GOT3 (cell line): ENCODE measurements around the gene COL15A1.
"Not testable (repeated sequence)": the region's sequence is repeated elsewhere in the genome, so short reads cannot be mapped to it uniquely, and the experiment has no call there.

Source experiments
- DNase-seq: peaks from one replicate; lab custom pipeline; 2025; ENCODE audit warnings: mixed read lengths; lab: John Stamatoyannopoulos, UW

Gene COL15A1

DNA sequence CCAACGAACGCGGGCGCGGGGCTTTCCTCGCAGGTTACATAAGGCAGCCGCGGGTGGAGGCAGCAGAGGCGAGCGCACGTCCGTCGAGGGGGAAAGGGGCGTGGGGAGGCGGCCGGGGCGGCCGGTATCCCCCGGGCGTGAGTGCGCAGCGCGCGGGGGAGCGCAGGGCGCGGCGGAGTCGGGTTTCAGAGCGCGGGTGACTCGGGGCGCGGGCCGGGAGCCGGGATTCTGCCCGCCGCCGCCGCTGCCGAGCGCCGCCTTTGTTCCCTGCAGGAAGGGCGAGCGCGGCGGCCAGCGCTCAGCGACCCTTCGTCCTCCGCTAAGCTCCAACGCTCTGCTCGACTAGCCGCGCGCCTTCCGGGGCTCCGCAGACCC is at the start of gene COL15A1:
COL15A1 (plus strand) TSS at position 226 of the 375 bp plus-strand sequence. CDS start 155 bp downstream, outside the sequence.
- no peak for DNase-seq

- no peak for DNase-seq
Measured at GRCh38 chr9:98894171-98894570, 49.5 kb upstream of the COL15A1 start.

DNA sequence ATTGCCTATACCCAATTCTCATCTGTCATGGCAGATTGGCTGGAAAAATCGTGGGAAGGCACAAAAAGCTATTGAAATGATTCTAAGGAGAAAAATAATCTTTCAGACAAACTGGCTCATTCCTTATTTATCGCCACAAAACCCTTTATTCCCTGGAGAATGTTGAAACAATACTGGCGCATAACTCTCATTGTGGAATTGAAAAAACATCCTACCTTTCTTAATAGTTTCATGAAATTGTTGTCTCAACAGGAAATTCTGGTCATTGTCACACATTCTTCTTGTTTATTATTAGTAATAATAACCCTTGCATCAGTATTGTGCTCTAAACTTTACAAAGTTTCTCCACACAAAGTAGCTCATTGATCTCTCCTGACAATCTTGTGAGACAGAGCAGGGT is 48.9 kb upstream of the COL15A1 start:
- DNase-seq, result no peak

- no peak for DNase-seq
Measured at GRCh38 chr9:98896632-98897031, 47.1 kb upstream of the COL15A1 start.

DNA sequence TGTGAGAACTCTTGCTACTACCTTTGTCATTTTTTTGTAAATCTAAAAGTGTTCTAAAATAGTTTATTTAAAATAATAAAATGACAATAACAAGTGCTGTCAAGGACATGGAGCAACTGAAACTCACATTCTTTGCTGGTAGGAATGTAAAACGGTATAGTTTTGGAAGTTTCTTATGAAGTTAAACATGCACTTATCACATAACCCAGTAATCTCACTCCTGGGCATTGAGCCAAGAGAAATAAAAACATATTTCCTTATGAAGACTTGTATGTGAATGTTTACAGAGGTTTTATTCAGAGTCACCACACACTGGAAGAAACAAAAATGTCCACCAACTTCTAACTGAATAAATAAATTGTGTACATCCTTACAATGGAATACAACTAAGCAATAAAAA is 46.0 kb upstream of the COL15A1 start:
- DNase-seq, result no peak

DNA sequence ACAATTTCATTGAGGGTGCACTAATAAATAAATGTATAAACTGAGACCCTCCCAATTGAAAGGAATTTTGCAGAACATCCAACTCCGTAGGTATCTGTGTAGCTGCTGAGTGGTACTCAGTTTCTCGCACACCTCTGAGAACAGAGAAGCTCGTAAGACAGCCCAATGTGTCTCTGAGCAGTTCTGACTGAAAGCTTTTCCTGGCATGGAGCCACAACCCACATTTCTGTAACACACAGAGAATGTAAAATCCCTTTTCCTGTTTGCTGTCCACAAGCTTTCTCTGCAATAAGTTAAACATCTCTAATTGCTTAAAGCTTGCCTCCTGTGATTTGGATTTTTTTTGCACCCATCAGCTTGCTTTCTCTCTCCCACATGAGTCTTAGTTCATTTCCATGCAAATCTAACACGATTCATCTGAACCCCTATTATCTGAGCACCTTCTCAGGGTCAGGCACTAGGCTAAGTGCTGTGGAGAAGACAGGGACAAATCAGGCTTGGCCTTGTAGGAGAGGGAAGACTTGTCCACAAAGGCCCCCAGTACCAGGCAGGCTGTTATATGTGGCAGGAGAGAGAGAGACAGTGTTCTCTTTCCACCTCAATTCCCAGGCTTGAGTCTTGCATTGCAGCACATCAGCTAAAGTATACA is 44.2 kb upstream of the COL15A1 start:
- no peak for DNase-seq

GRCh38 chr9:98900244-98900643 is 43.5 kb upstream of the COL15A1 start:
- no peak for DNase-seq

DNA sequence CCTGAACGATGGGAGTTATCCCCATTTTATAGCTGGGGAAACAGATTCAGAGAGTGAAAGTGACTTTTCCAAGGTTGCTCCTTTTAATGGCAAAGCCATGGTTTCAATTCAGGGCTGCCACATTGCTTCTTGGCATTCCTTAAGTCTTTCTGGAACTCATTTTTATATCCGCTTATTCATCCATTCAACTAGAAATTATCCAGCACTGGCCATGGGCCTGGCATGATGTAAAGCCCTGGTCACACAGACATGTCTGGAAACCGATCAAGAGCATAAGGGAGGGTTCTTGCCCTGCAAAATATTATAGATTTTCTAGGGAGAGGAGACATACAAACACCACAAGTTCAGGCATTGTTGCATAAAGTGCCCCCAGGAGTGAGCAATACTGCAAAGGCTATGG is 43.0 kb upstream of the COL15A1 start:
- no peak for DNase-seq

GRCh38 chr9:98901843-98902242 is 41.9 kb upstream of the COL15A1 start:
- not testable (repeated sequence) for DNase-seq

GRCh38 chr9:98902516-98902915 is 41.2 kb upstream of the COL15A1 start:
- no peak for DNase-seq

- DNase-seq, result no peak
Measured at GRCh38 chr9:98902925-98903324, 40.8 kb upstream of the COL15A1 start.

GRCh38 chr9:98903961-98904411 is 39.7 kb upstream of the COL15A1 start:
- DNase-seq, result no peak

DNA sequence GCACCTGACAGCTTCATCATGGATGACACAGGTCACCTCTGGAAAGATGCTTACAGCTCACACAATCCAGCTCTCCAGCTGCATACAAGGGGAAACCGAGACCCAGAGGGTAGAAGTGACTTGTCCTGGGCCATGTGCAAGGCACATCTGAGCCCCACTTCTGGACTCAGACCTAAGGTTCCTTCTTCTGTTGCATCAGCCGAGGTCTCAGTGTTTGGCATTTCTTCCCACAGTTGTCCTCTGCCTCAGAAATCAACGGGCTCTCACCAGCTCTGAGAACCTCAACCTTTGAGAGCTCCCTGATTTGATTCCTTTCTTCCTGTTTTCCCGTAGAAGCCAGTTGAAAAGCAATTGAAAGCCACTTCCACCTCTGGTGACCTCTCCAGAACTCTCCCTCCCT is 38.7 kb upstream of the COL15A1 start:
- DNase-seq, result no peak

DNA sequence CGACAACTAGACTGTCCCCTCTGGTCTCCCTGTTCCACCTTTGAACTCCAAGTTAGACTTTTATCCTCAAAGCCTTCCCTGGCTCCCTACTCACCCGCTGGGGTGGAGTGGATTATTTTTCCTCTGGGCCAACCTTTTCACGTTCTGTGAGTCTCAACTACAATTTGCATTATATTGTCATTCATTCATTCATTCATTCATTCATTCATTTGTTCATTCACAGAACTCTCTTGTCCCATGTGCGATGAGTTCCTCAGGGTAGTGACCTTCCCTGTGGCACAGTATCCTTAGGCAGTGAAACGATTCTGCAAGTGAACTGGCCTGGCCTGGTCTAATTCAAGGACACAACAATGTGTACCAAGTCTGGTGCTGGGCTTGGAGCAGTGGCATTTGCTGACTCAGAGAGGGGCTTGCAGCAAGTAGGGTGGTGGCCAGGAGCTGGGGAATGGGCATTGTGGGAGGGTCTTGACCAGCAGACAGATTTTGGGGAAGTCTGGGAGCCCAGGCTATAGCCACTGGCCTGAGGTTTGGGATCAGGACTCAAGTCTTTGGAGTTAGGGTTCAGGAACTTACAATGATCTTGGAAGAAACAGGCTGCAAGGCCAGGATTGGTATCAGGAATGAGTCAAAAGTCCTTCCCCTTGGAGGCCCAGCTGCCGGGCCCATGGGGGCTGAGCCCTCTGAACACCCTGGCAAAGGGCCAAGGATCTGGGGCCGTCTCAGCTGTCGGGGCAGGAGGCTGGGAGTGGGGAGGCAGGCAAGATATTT is 37.2 kb upstream of the COL15A1 start:
- no peak for DNase-seq

- DNase-seq, result no peak
Measured at GRCh38 chr9:98907055-98907454, 36.7 kb upstream of the COL15A1 start.

DNA sequence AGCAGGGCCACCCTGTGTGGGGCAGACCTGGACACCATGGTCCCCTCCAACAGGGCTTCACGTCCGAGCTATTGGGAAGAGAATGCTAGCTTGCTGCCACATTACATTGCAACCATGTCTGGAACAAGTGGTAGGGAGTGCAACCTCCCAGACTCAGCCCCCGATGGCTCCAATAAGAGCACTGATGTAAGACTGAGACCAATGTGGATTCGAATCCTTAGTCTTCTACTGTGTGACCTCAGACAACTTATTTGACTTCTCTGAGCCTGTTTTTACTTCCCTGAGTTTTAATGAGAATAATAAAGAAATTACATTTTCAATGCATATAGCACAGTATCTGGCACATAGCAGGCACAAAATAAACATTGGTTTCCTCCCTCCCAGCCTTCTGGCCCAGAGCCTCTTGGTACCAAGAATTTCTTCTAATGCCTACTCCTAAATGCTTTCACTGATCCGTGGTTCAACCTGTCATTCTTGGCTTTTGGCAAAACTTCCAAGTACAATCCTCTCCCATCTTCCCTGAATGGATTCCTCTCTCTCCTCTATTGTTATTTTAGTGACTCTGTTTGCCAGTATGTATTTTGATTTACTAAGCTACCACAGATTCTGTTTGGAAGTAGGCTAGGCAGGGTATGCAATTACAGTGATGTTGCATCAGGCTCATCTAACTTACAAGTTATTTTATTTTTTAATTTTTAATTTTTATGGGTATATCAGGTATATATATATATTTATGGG is 34.6 kb upstream of the COL15A1 start:
- no peak for DNase-seq

DNA sequence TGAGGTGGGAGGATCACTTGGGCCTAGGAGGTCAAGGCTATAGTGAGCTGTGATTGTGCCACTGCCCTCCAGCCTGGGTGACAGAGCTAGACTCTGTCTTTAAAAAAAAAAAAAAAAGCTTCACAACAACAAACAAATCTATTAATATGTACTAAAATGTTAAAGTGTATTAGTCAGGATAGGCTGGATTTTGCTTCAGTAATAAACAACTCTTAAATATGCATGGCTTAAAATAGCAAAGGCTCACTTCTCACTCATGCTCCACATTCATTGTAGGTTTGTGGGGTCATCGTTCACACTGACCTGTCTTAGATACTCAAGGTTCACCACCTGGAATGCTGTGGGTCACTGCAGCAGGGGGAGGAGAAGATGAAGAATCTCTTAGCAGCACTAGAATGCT is 33.8 kb upstream of the COL15A1 start:
- DNase-seq, result no peak

- DNase-seq, result no peak
Measured at GRCh38 chr9:98911042-98911441, 32.7 kb upstream of the COL15A1 start.

DNA sequence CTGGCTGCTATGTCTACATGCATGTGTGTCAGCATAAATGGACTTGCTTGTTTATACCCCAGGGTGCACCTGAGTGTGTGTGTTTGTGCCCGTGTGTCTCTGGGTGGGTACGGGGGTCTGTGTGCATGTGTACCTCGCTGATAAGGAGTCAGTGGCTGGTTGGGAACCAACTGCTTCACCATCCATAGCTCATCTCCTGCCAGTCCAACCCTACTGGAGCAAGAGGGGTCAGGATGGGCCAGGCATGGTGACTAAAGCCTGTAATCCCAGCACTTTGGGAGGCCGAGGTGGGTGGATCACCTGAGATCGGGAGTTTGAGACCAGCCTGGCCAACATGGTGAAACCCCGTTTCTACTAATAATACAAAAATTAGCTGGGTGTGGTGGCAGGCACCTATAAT is 32.0 kb upstream of the COL15A1 start:
- DNase-seq, result not testable (repeated sequence)

DNA sequence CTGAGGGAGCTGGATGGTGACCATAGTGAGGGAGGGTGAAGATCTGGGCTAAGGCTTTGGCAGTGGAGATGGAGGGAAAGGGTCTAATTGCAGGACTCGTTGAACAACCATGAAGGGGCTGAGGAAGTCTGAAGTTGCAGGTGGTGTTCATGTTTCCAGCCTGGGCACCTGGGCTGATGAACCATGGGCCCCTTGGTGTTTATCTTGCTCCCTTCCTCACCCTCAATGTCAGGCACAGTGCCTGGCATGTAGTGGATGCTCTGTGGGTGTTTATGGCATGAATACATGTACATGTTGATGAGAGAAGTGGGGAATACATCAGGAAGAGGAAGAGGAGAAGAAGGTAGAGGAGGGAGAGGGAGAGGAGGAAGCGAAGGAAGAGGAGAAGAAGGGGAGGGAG is 31.3 kb upstream of the COL15A1 start:
- DNase-seq, result no peak

DNA sequence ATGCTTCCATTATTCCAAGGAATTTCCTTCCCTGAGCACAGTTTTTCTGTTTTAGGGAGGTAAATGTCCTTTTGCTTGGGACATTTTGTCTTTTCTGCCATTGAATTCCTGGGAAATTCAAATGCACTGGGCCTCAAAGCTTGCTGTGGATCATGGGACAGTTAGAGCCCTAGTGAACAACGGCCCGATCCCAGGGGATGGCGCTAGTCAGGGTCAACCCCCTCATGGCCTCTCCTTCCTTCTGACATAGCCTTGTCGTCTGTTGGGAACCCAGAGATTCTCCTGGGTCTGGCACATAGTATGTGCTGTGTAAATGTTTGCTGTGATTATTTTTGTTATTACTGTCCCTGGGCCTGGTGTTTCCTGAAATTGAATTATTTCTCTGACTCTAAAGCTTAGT is 30.7 kb upstream of the COL15A1 start:
- no peak for DNase-seq

- DNase-seq, result no peak
Measured at GRCh38 chr9:98913705-98914104, 30.0 kb upstream of the COL15A1 start.

DNA sequence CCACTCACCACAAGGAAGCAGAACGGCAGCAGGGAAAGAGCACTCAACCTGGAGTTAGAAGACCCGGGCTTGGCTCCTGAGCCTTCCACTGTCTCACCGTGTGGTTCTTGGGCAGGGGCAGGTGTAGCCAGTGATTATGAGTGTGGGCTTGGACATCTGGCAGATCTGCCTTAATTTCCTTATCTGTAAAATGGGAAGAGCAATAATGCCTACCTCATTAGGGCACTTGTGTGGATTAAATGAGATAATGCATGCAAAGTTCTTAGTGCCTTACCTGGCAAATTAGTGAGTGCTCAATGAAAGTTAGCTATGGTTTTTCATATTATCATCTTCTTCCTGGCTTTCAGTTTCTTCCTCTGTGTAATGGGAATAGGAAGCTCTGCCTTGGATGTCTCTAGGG is 28.1 kb upstream of the COL15A1 start:
- DNase-seq, result no peak
